ENCODE results near the gene ADGRG6. TPM values are rescaled to one million over a fixed set of nuclear protein-coding genes. Genes with fewer than 3 reads are reported as not detected.

ADGRG6 gene
- total and polyA plus RNA-seq, 9 of the 15 experiments (the other 6 are each of a cell fraction or from before 2014, with no cell fraction given), result under 0.01 to 0.11 (median 0.05) TPM; not detected in 5

GRCh38 chr6:142417331-142417750, 115.5 kb downstream of the ADGRG6 start (continued):
- TF ChIP-seq E4F1 (CRISPR knock-in tag; IDR thresholded peaks at IDR 0.05; ENCODE audit: borderline replicate concordance) (no peak), OTX1 (CRISPR knock-in tag; IDR thresholded peaks at IDR 0.05) (no peak), ZSCAN32 (CRISPR knock-in tag; IDR thresholded peaks at IDR 0.05) (no peak), PCBP2 (IDR thresholded peaks at IDR 0.05; ENCODE audit: low read depth, low read length, poor library complexity, severe bottlenecking) (no peak), ZSCAN29 (IDR thresholded peaks at IDR 0.05) (no peak), SREBF1 (IDR thresholded peaks at IDR 0.05; ENCODE audit: borderline replicate concordance, low read depth, low read length) (no peak)

DNA sequence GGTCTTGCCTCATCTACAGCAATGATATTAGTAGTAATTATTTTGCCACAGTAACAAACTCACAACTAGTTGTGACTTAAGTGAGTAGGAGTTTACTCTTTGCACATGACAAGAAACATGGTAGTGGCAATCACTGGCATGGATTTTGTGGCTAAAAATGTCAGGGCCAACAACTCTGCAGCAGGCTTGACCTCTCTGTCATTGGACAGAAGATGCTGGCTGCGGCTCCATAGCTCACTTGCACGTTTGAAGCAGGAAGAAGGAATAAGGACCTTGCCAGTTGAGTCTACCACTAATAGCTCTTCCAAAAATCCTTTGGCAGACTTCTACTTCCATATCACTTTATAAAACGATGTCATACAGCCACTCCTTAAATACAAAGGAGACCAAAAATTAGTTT, 117.3 kb downstream of the ADGRG6 start:
- Histone ChIP-seq H3K4me1 (replicated peaks in 1 of 2; ENCODE audit: control insufficient read depth in 2 of 2, insufficient read depth in 2 of 2, low read length in 2 of 2) (no peaks in the 10 kb centered on the region), H2AFZ (ENCODE audit: low read depth, low read length) (no peak overlapping the region), H3K4me3 (no peak overlapping the region), H4K20me1 (replicated peaks; ENCODE audit: control insufficient read depth, insufficient read depth, low read length) (no peaks in the 10 kb centered on the region), H3K4me2 (ENCODE audit: insufficient read depth, low read length) (no peak overlapping the region), H3K36me3 (ENCODE audit: control insufficient read depth, insufficient read depth, low read length) (no peaks in the 10 kb centered on the region), H3K79me2 (ENCODE audit: control insufficient read depth, insufficient read depth, low read length) (no peaks in the 10 kb centered on the region), H3K27ac (ENCODE audit: extremely low read depth, low read depth, low read length) (no peak overlapping the region), H3K9me1 (ENCODE audit: control insufficient read depth, insufficient read depth, low read length) (no peaks in the 10 kb centered on the region), H3K27me3 (ENCODE audit: control insufficient read depth in 2 of 2, insufficient read depth in 2 of 2, low read length in 2 of 2) (no peaks in the 10 kb centered on the region), H3K9me3 (replicated peaks; ENCODE audit: control insufficient read depth, insufficient read depth, low read depth, low read length) (no peaks in the 10 kb centered on the region), H3K9ac (ENCODE audit: insufficient read depth in 1 of 2, low read depth in 2 of 2, low read length in 2 of 2) (no peak overlapping the region)
- ATAC-seq (no peak), DNase-seq (ENCODE audit: extremely low read depth in 1 of 4, low spot score in 3 of 4) (no peak), FAIRE-seq (no peak)
- ChIA-PET CTCF (ENCODE audit: low intra/inter-chr PET ratio) (no interaction called here), POLR2A (interaction anchor here (0.8 kb wide), 1 partner anchor 896 kb away, joined by 3 read pairs; no protein-coding TSS in a partner anchor)
- TF ChIP-seq, protein P1, sequence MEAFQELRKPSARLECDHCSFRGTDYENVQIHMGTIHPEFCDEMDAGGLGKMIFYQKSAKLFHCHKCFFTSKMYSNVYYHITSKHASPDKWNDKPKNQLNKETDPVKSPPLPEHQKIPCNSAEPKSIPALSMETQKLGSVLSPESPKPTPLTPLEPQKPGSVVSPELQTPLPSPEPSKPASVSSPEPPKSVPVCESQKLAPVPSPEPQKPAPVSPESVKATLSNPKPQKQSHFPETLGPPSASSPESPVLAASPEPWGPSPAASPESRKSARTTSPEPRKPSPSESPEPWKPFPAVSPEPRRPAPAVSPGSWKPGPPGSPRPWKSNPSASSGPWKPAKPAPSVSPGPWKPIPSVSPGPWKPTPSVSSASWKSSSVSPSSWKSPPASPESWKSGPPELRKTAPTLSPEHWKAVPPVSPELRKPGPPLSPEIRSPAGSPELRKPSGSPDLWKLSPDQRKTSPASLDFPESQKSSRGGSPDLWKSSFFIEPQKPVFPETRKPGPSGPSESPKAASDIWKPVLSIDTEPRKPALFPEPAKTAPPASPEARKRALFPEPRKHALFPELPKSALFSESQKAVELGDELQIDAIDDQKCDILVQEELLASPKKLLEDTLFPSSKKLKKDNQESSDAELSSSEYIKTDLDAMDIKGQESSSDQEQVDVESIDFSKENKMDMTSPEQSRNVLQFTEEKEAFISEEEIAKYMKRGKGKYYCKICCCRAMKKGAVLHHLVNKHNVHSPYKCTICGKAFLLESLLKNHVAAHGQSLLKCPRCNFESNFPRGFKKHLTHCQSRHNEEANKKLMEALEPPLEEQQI (IDR thresholded peaks at IDR 0.05), result no peak
- TF ChIP-seq RBM25 (IDR thresholded peaks at IDR 0.05; ENCODE audit: low read depth, low read length, severe bottlenecking) (no peak), ETV5 (CRISPR knock-in tag; IDR thresholded peaks at IDR 0.05; ENCODE audit: low read depth) (no peak), RBFOX2 (IDR thresholded peaks at IDR 0.05; ENCODE audit: low read depth, low read length) (no peak), CEBPZ (IDR thresholded peaks at IDR 0.05; ENCODE audit: borderline replicate concordance, low read depth, low read length) (no peak)
- in situ Hi-C loops (cut with MboI), result no loop called here
- WGBS (ENCODE audit: insufficient coverage, low coverage, missing lambda C conversion rate), result 0% methylated on average over 3 of the region's 3 CpGs
- intact Hi-C loops (cut with micrococcal nuclease), result no loop called here
- no TSS peak for BruUV-seq (replicated peaks)
